HEK293T (cell line): ENCODE measurements around the gene ATP2B1.

ENCODE experiments used
- ARNT ChIP-seq: fragments of 450-650 bp; IDR thresholded peaks from 2 replicates; pipeline ENCODE4 v1.6.1; 2017; ENCODE audit warnings: mild to moderate bottlenecking
- CTBP1 ChIP-seq: fragments of 450-650 bp; IDR thresholded peaks from 2 replicates; pipeline ENCODE4 v1.6.1; 2016; ENCODE audit warnings: borderline replicate concordance
- ELF4 ChIP-seq: fragments of 450-650 bp; IDR thresholded peaks from 2 replicates; pipeline ENCODE4 v1.6.1; 2017; ENCODE audit warnings: antibody characterized with exemption
- FOXA1 ChIP-seq: fragments of 450-650 bp; IDR thresholded peaks from 2 replicates; pipeline ENCODE4 v1.6.1; 2016; ENCODE audit warnings: mild to moderate bottlenecking
- FOXK2 ChIP-seq: fragments of 450-650 bp; IDR thresholded peaks from 2 replicates; pipeline ENCODE4 v1.6.1; 2016; ENCODE audit warnings: mild to moderate bottlenecking
- FOXM1 ChIP-seq: fragments of 450-650 bp; IDR thresholded peaks from 2 replicates; pipeline ENCODE4 v1.6.1; 2017; ENCODE audit warnings: mild to moderate bottlenecking, borderline replicate concordance
- NFRKB ChIP-seq: fragments of 450-650 bp; IDR thresholded peaks from 2 replicates; pipeline ENCODE4 v1.6.1; 2016; ENCODE audit warnings: mild to moderate bottlenecking, moderate library complexity
- SP1 ChIP-seq: fragments of 450-650 bp; IDR thresholded peaks from 2 replicates; pipeline ENCODE4 v1.6.1; 2017
- SUZ12 ChIP-seq: fragments of 450-650 bp; IDR thresholded peaks from 2 replicates; pipeline ENCODE4 v1.6.1; 2016; ENCODE audit warnings: mild to moderate bottlenecking
- TARDBP ChIP-seq: fragments of 450-650 bp; IDR thresholded peaks from 2 replicates; pipeline ENCODE4 v1.6.1; 2016
- ZNF384 ChIP-seq: fragments of 450-650 bp; IDR thresholded peaks from 2 replicates; pipeline ENCODE4 v1.6.1; 2016
- TF ChIP-seq, protein P1 (sequence below): fragments of 450-650 bp; IDR thresholded peaks from 2 replicates; pipeline ENCODE4 v1.6.1; 2016

DNA sequence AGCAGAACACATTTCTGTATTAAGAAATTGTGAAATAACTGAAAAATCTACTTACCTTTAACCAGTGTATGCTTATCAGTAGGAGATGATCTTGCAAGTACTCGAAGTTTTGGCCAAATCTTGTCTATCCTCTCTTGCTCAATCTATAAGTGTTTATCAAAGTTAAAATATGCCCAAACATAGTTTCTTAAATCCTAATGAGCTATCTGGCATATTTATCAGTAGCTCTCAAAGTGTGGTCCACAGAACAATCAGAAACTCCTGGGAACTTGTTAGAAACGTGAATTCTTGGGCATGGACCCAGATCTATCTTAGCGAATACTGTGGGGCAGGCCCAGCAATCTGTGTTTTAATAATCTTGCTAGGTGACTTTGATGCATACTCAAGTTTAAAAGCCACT, 98.3 kb downstream of the ATP2B1 start:
- TF ChIP-seq CTBP1, result no peak
- TF ChIP-seq FOXM1, result no peak
- no peak for TF ChIP-seq FOXK2
- no peak for TF ChIP-seq ELF4
- TF ChIP-seq SP1, result no peak
- no peak for TF ChIP-seq ARNT
- no peak for TF ChIP-seq FOXA1
- TF ChIP-seq TARDBP, result no peak
- no peak for TF ChIP-seq ZNF384
- TF ChIP-seq, protein P1, sequence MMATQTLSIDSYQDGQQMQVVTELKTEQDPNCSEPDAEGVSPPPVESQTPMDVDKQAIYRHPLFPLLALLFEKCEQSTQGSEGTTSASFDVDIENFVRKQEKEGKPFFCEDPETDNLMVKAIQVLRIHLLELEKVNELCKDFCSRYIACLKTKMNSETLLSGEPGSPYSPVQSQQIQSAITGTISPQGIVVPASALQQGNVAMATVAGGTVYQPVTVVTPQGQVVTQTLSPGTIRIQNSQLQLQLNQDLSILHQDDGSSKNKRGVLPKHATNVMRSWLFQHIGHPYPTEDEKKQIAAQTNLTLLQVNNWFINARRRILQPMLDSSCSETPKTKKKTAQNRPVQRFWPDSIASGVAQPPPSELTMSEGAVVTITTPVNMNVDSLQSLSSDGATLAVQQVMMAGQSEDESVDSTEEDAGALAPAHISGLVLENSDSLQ, result no peak
- no peak for TF ChIP-seq SUZ12
- no peak for TF ChIP-seq NFRKB
